ENCODE results near the gene COA8. TPM values are rescaled to one million over a fixed set of nuclear protein-coding genes. Genes with fewer than 3 reads are reported as not detected.
A peak's percentile ranks its signal among the peaks of the same experiment; 100 is the strongest.

COA8 gene
- total and polyA plus RNA-seq, 2 of the 8 experiments (the other 6 are each of a cell fraction or from before 2014, with no cell fraction given) = 7.1 to 35.5 TPM

- Histone ChIP-seq H3K4ac (replicated peaks; ENCODE audit: insufficient read length, low read depth, low read length) (peak overlapping the region; percentile 44), H3K56ac (replicated peaks; ENCODE audit: insufficient read length, low read depth, low read length) (peak overlapping the region; percentile 64), H3K79me1 (ENCODE audit: low read depth, low read length) (peaks cover 4% of the 10 kb centered on the region; the same call in 1 of the 2 replicates), H2BK15ac (ENCODE audit: low read length) (no peak overlapping the region), H4K91ac (replicated peaks; ENCODE audit: insufficient read length, low read length) (peak overlapping the region; percentile 81), H3K14ac (ENCODE audit: insufficient read length) (no peak overlapping the region), H2BK12ac (ENCODE audit: low read depth, low read length) (no peak overlapping the region), H3K27ac (ENCODE audit: low read depth, low read length) (peak overlapping the region; percentile 51), H3K4me1 (replicated peaks in 1 of 4; ENCODE audit: control insufficient read depth in 3 of 4, insufficient read depth in 4 of 4, low read length in 3 of 4) (peaks cover 5 to 16% (median 9%) of the 10 kb centered on the region in 4 experiments), H2BK5ac (ENCODE audit: low read depth, low read length) (peak overlapping the region; percentile 90; the same call in 1 of the 2 replicates), H2BK120ac (replicated peaks; ENCODE audit: low read depth, low read length) (no peak overlapping the region), H2BK20ac (ENCODE audit: low read length) (no peak overlapping the region), H3K23ac (ENCODE audit: insufficient read length) (no peak overlapping the region), H3K4me2 (ENCODE audit: insufficient read depth in 1 of 2, low read depth in 2 of 2, low read length in 2 of 2) (peak overlapping the region; percentile 65 to 89), H3K36me3 (ENCODE audit: control insufficient read depth in 2 of 4, insufficient read depth in 4 of 4, low read length in 3 of 4) (no peaks in the 10 kb centered on the region), H2AFZ (ENCODE audit: low read length) (no peak overlapping the region), H3K27me3 (replicated peaks in 1 of 4; ENCODE audit: control insufficient read depth in 3 of 4, extremely low read depth in 1 of 4, insufficient read depth in 3 of 4, low read length in 3 of 4) (no peaks in the 10 kb centered on the region), H3K4me3 (ENCODE audit: extremely low read depth in 1 of 4, insufficient read depth in 2 of 4, low read depth in 3 of 4, low read length in 4 of 4) (peak overlapping the region; percentile 51 to 92 (median 70)), H3K79me2 (ENCODE audit: control insufficient read depth in 1 of 2, insufficient read depth in 2 of 2, low read length in 2 of 2) (peaks cover 10 to 36% of the 10 kb centered on the region in 2 experiments), H4K8ac (ENCODE audit: extremely low read depth, insufficient read depth, low read length) (peak overlapping the region; percentile 97), H3K9me3 (ENCODE audit: insufficient read depth in 2 of 2, low read depth in 1 of 2, low read length in 1 of 2) (no peaks in the 10 kb centered on the region), H4K5ac (ENCODE audit: insufficient read length, low read depth, low read length) (peak overlapping the region; percentile 28), H2AK5ac (ENCODE audit: low read depth, low read length) (no peak overlapping the region), H3K23me2 (ENCODE audit: low read depth, low read length) (peaks cover 6% of the 10 kb centered on the region; the same call in 1 of the 2 replicates), H3K9ac (replicated peaks in 1 of 4; ENCODE audit: extremely low read depth in 1 of 4, low read depth in 3 of 4, low read length in 3 of 4) (peak overlapping the region; percentile 57 to 87 (median 83)), H3K18ac (ENCODE audit: extremely low read depth, low read length) (peak overlapping the region; percentile 78), H4K20me1 (replicated peaks in 1 of 2; ENCODE audit: control insufficient read depth in 1 of 2, insufficient read depth in 2 of 2, low read length in 2 of 2) (peaks cover 7 to 14% of the 10 kb centered on the region in 2 experiments)
- WGBS, 2 experiments (ENCODE audit: extremely low coverage in 1 of 2, insufficient coverage in 1 of 2, insufficient read length in 1 of 2, insufficient replicate concordance in 2 of 2, low coverage in 1 of 2, low lambda C conversion rate in 2 of 2, missing lambda C conversion rate in 1 of 2) = 16% methylated on average over 23 of the region's 31 CpGs; no CpG with 5 or more reads in 1 of the 2 experiments
- ChIA-PET CTCF (ENCODE audit: partially characterized antibody) (interaction anchor here (1.2 kb wide), 1 partner anchor 52 kb away, joined by 4 read pairs; no protein-coding TSS in a partner anchor), POLR2A (ENCODE audit: partially characterized antibody) (interaction anchor here (0.6 to 2.2 kb wide), 10 partner anchors 9 to 213 kb away, joined by 3 to 8 read pairs (median 4); partner anchors contain the start of gene XRCC3)
- FAIRE-seq (no peak), DNase-seq (ENCODE audit: low read depth in 1 of 2, low spot score in 2 of 2) (peak in 1 of 2 experiments; percentile 78)
- TF ChIP-seq EP300 (IDR thresholded peaks at IDR 0.05; ENCODE audit: borderline replicate concordance in 1 of 2, low read depth in 2 of 2, low read length in 2 of 2) (no peak), BACH1 (IDR thresholded peaks at IDR 0.05; ENCODE audit: low read length) (peak; percentile 96), GABPA (IDR thresholded peaks at IDR 0.05; ENCODE audit: borderline replicate concordance, insufficient read depth, low read length) (no peak), KDM5A (IDR thresholded peaks at IDR 0.05; ENCODE audit: low read length) (no peak), SP4 (IDR thresholded peaks at IDR 0.05; ENCODE audit: low read length) (no peak), CBX8 (IDR thresholded peaks at IDR 0.05; ENCODE audit: borderline replicate concordance, low read depth, low read length) (no peak), POLR2A (IDR thresholded peaks at IDR 0.05; ENCODE audit: control extremely low read depth in 1 of 2, low read depth in 2 of 2, low read length in 2 of 2) (peak in 1 of 2 experiments; percentile 53; a peak in 2 of 3 replicates), MAFK (IDR thresholded peaks at IDR 0.05; ENCODE audit: low read depth, low read length) (peak; percentile 80; the same call in 1 of the 2 replicates), SIN3A (conservative IDR thresholded peaks at IDR 0.05 in 1 of 2, IDR thresholded peaks at IDR 0.05 in 1 of 2; ENCODE audit: low read depth in 1 of 2, low read length in 2 of 2) (0 out of 4 replicates have a peak, but pooled peaks of 1 of the 2 experiments have one; percentile 18), RAD21 (IDR thresholded peaks at IDR 0.05 in 1 of 2, conservative IDR thresholded peaks at IDR 0.05 in 1 of 2; ENCODE audit: low read depth in 2 of 2, low read length in 2 of 2) (no peak), TBP (IDR thresholded peaks at IDR 0.05; ENCODE audit: low read depth, low read length) (0 out of 2 replicates have a peak, but pooled peaks have one; percentile 61), PHF8 (conservative IDR thresholded peaks at IDR 0.05; ENCODE audit: low read depth, low read length) (0 out of 2 replicates have a peak, but pooled peaks have one; percentile 23)
Measured at GRCh38 chr14:103628221-103628683, 65.5 kb downstream of the COA8 start.

Data from H1 (cell line).